GM10266 (cell line): ENCODE measurements around the gene ZNF180.
"Not testable (repeated sequence)": the region's sequence is repeated elsewhere in the genome, so short reads cannot be mapped to it uniquely, and the experiment has no call there.

Experiments
- DNase-seq: peaks from one replicate; pipeline ENCODE4 v3.0.0; 2012; ENCODE audit errors: extremely low spot score
- TF ChIP-seq, protein P1 (sequence below): IDR thresholded peaks from 2 replicates; pipeline ENCODE4 v1.5.1; 2012; ENCODE audit warnings: mild to moderate bottlenecking, low read depth; ENCODE audit not compliant: control insufficient read depth, insufficient read depth; ENCODE audit errors: missing control alignments

Gene ZNF180

DNA sequence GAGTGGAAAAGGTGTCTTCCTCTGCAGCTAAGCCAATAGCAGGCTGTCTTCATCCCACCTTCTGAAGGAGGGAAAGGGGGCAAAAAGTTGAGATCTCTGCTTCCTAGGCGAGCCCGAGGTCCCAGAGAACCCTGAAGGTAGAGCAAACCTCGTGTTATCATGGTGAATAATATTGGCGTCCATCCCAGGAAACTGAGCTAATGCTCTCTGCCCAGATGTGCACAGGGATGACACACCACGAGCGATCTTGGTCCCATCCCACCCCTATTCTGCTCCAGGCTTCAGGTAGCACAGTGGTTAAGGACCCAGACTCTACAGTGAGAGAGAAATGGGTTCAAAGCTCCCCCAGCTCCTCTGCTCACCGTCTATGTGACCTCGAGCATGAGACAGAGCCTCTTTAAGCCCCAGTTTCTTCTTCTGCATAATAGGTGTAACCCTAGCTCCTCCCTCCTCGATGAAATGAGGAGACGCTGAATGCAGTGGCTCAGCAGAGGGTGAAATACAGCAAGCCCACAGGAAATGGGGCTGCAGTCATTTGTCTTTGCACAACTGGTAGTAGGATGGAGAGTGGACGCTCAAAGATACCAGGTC lies 39.0 kb upstream of the ZNF180 start:
- TF ChIP-seq, protein P1, sequence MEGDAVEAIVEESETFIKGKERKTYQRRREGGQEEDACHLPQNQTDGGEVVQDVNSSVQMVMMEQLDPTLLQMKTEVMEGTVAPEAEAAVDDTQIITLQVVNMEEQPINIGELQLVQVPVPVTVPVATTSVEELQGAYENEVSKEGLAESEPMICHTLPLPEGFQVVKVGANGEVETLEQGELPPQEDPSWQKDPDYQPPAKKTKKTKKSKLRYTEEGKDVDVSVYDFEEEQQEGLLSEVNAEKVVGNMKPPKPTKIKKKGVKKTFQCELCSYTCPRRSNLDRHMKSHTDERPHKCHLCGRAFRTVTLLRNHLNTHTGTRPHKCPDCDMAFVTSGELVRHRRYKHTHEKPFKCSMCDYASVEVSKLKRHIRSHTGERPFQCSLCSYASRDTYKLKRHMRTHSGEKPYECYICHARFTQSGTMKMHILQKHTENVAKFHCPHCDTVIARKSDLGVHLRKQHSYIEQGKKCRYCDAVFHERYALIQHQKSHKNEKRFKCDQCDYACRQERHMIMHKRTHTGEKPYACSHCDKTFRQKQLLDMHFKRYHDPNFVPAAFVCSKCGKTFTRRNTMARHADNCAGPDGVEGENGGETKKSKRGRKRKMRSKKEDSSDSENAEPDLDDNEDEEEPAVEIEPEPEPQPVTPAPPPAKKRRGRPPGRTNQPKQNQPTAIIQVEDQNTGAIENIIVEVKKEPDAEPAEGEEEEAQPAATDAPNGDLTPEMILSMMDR: no peak
- DNase-seq: no peak

DNA sequence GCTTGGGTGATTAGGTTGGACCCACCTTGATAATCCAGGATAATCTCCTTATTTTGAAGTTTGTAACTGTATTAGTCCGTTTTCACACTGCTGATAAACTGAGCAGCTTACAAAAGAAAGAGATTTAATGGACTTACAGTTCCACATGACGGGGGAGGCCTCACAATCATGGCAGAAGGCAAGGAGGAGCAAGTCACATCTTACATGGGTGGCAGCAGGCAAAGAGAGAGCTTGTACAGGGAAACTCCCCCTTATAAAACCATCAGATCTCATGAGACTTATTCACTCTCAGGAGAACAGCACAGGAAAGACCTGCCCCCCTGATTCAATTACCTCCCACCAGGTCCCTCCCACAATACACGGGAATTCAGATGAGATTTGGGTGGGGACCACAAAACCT lies 35.0 kb upstream of the ZNF180 start:
- not testable (repeated sequence) for DNase-seq

DNA sequence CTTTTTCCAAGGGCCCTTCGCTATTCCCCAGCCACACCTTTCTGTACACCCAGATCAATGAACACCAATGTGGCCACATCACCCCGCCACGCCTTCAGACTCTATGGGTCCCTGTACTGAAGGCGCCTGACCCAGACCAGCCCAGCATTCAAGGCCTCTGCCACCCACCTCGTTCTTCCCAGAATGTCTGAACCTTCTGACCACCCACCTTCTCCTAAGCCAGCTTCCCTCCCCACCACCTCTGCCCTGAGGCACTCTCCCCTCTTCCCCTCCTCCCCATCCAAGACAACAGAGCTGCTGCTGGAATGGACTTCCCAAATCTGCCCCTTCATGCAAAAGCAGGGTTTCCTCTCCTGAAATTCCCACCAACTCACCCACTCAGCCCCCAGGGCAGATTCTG lies 32.5 kb upstream of the ZNF180 start:
- TF ChIP-seq, protein P1: no peak
- DNase-seq: no peak

DNA sequence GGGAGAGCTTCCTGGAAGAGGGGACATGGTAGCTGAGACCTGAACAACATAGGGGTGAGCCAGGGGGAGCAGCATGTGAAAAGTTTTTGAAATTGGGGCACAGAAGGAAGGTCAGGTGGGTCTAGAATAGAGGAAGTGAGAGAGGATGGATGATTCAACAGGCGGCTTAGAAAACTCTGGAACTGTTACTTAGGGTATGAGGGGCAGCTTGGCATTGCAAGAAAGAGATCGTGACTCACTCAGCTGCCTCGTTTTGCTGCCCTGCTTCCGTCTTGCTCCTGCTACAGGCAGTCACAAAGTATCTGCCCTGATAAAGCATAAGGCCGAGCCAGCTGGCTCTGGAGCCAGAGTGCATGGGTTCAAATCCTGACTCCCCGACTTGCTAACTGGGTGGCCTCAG lies 30.5 kb upstream of the ZNF180 start:
- no peak for DNase-seq
- TF ChIP-seq, protein P1: no peak

DNA sequence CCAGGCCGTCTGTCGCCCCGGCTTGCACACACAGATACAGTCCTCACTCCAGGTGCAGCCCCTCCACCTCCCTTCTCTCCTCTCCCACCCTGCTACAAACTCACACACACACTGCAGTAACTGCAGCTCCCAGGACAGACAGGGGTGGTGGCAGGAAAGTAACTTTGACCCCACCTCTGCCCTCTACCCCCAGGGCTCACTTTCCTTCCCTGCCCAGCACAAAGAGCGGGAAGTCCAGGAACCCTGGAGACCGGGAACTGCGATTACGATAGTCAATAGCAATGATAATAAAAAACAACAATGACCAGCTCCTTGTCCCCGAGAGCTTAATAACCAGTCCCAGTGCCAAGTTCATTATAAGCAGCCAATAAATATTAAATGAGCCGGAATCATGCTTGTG lies 29.2 kb upstream of the ZNF180 start, which contains the start of gene CEACAM20:
Gene CEACAM20 (minus strand): TSS at position 140 of the 400 bp plus-strand sequence. CDS start 166 bp downstream, outside the sequence.
- DNase-seq: no peak
- TF ChIP-seq, protein P1: no peak

DNA sequence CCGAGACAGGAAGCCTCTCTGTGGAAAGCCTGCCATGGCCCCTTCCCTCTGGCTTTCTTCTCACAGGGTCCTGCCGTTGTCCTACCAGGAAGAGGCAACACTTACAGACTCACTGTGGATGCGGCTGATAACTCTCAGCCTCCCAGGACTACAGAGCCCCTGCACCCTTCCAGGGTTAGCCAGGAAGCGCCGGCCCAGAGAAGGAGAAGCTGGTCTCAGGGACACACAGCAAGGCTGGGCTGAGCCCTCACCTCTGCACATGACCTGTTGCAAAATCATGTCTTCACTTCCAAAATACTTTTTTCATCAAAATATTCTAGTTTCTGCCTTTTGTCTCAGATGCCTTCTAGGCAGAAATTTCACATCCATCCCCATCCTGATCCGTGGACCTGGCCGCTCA lies 27.2 kb upstream of the ZNF180 start:
- DNase-seq: no peak
- TF ChIP-seq, protein P1: no peak

DNA sequence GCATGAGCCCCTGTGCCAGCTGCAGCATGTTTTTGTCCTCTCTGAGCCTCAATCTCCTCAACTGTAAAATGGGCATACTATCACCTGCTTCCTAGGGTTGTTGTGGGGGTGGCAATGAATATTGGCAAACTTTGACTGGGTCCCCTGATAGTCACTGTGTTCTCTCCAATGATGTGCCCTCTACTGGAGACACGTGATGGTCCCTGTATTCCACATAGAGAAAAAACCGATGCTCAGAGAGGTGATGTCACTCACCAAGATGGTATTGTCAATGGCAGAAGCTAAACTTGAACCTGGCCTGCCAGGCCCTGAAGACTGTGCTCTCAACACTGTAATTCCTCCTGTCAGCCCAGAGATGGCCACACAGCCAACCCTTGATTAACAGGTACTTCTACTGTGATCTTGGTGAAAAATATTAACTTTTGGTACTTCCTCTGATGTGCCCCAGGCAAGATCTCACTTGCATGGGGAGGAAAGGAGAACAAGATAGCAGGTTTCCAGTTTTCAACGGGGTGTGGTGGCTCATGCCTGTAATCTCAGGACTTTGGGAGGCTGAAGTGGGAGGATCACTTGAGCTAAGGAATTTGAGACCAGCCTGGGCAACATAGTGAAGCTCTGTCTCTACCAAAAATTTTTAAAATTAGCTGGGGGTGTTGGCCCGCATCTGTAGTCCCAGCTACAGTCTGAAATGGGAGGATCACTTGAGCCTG lies 25.6 kb upstream of the ZNF180 start:
- no peak for DNase-seq
- TF ChIP-seq, protein P1: no peak
